ENCODE results near the gene FZD2.
"Not testable (repeated sequence)": the region's sequence is repeated elsewhere in the genome, so short reads cannot be mapped to it uniquely, and the experiment has no call there.

FZD2 gene

GRCh38 chr17:44546671-44547606 is 10.3 kb upstream of the FZD2 start:
- DNase-seq: no peak

GRCh38 chr17:44547625-44548267 is 9.5 kb upstream of the FZD2 start:
- no peak for DNase-seq

- no peak for DNase-seq
These were observed 8.7 kb upstream of the FZD2 start for GRCh38 chr17:44548376-44549230.

GRCh38 chr17:44549686-44550085 is 7.6 kb upstream of the FZD2 start:
- DNase-seq: no peak

GRCh38 chr17:44552361-44552760 is 4.9 kb upstream of the FZD2 start:
- DNase-seq: no peak

- no peak for DNase-seq
These were observed 2.2 kb upstream of the FZD2 start for GRCh38 chr17:44555099-44555498.

GRCh38 chr17:44556166-44556831 is 985 bp upstream of the FZD2 start:
- no peak for DNase-seq

- no peak for DNase-seq
These were observed 484 bp downstream of the FZD2 start for GRCh38 chr17:44557651-44558285.

GRCh38 chr17:44558334-44558709 is 1.0 kb downstream of the FZD2 start:
- DNase-seq: no peak

GRCh38 chr17:44558710-44559633 is 1.7 kb downstream of the FZD2 start:
- DNase-seq: no peak

GRCh38 chr17:44559634-44560554 is 2.6 kb downstream of the FZD2 start:
- no peak for DNase-seq

- DNase-seq: no peak
These were observed 3.9 kb downstream of the FZD2 start for GRCh38 chr17:44561237-44561623.

GRCh38 chr17:44564429-44564828 is 7.1 kb downstream of the FZD2 start:
- no peak for DNase-seq

GRCh38 chr17:44565866-44566443 is 8.7 kb downstream of the FZD2 start:
- no peak for DNase-seq

- DNase-seq: not testable (repeated sequence)
These were observed 11.1 kb downstream of the FZD2 start for GRCh38 chr17:44568311-44568944.

- no peak for DNase-seq
These were observed 11.9 kb downstream of the FZD2 start for GRCh38 chr17:44568945-44569858.

- DNase-seq: no peak
These were observed 15.5 kb downstream of the FZD2 start for GRCh38 chr17:44572801-44573200.

GRCh38 chr17:44575403-44575802 is 18.1 kb downstream of the FZD2 start:
- DNase-seq: no peak

Measured in GF-D8 (cell line).